IMR-90 (cell line): ENCODE data around the gene TP53AIP1. TPM values are rescaled to one million over a fixed set of nuclear protein-coding genes. Genes with fewer than 3 reads are reported as not detected.

Source experiments
- ATAC-seq: fragments of 200-7000 bp; cut with Tn5 transposase; 2 replicates; pipeline ENCODE4 v1.9.1; 2020; ENCODE audit warnings: low read depth, mild to moderate bottlenecking, moderate library complexity
- BruUV-seq: library from RNA; stranded (reverse); fragments of 400-500 nt; replicated peaks from 2 replicates; lab custom pipeline; 2021; lab: Mats Ljungman, UMichigan
- CTCF ChIA-PET: fragments of 300-600 bp; formaldehyde crosslinking; extraction: SDS; loops from one replicate; lab custom pipeline; 2021; ENCODE audit warnings: antibody characterized with exemption; lab: Yijun Ruan, JAX
- POLR2A ChIA-PET: fragments of 300-600 bp; sonication (Branson Sonifier 250); formaldehyde crosslinking; loops from one replicate; lab custom pipeline; 2022; ENCODE audit warnings: antibody characterized with exemption; ENCODE audit not compliant: unreplicated experiment; lab: Charles Lee
- DNase-seq: peaks from one replicate; pipeline ENCODE4 v3.0.0; 2013
- H2AFZ ChIP-seq: replicated peaks from 2 replicates; pipeline ENCODE3; 2013; ENCODE audit warnings: low read length, mild to moderate bottlenecking; ENCODE audit not compliant: poor library complexity
- H2AK5ac ChIP-seq: 2 replicates; pipeline ENCODE4 v1.6.1; 2013; ENCODE audit warnings: low read depth, low read length, inconsistent platforms
- H2AK9ac ChIP-seq: replicated peaks from 2 replicates; pipeline ENCODE3; 2013; ENCODE audit warnings: mild to moderate bottlenecking, low read depth, low read length, moderate library complexity; ENCODE audit not compliant: poor library complexity
- H2BK120ac ChIP-seq: 2 replicates; pipeline ENCODE4 v1.6.1; 2013; ENCODE audit warnings: low read depth, low read length, inconsistent platforms
- H2BK15ac ChIP-seq: 3 replicates; pipeline ENCODE4 v1.6.1; 2013; ENCODE audit warnings: low read depth, low read length, inconsistent platforms
- H2BK20ac ChIP-seq: 2 replicates; pipeline ENCODE4 v1.6.1; 2013; ENCODE audit warnings: low read depth, mild to moderate bottlenecking, inconsistent platforms, low read length, moderate library complexity
- H2BK5ac ChIP-seq: 2 replicates; pipeline ENCODE4 v1.6.1; 2013; ENCODE audit warnings: mild to moderate bottlenecking, low read depth, low read length, inconsistent platforms; ENCODE audit not compliant: poor library complexity, severe bottlenecking
- H3K14ac ChIP-seq: replicated peaks from 2 replicates; pipeline ENCODE4 v1.6.1; 2013; ENCODE audit warnings: low read depth, low read length, inconsistent platforms
- H3K18ac ChIP-seq: 2 replicates; pipeline ENCODE4 v1.6.1; 2013; ENCODE audit warnings: low read depth, low read length, control low read depth
- H3K23ac ChIP-seq: 2 replicates; pipeline ENCODE4 v1.6.1; 2013; ENCODE audit warnings: low read depth, low read length, inconsistent platforms
- H3K27ac ChIP-seq: 2 replicates; pipeline ENCODE4 v1.5.1; 2013; ENCODE audit warnings: mild to moderate bottlenecking, control low read depth, low read length; ENCODE audit not compliant: insufficient read depth
- H3K27me3 ChIP-seq: 2 replicates; pipeline ENCODE4 v1.6.1; 2013; ENCODE audit warnings: low read length; ENCODE audit not compliant: control insufficient read depth, insufficient read depth
- H3K36me3 ChIP-seq: 2 replicates; pipeline ENCODE4 v1.6.1; 2013; ENCODE audit warnings: low read length, mixed read lengths; ENCODE audit not compliant: control insufficient read depth, insufficient read depth
- H3K4ac ChIP-seq: 2 replicates; pipeline ENCODE4 v1.6.1; 2013; ENCODE audit warnings: low read depth, low read length, inconsistent platforms
- H3K4me1 ChIP-seq: 2 replicates; pipeline ENCODE4 v1.6.1; 2013; ENCODE audit warnings: low read length, mixed read lengths; ENCODE audit not compliant: control insufficient read depth, insufficient read depth
- H3K4me2 ChIP-seq: 2 replicates; pipeline ENCODE4 v1.6.1; 2013; ENCODE audit warnings: low read depth, mild to moderate bottlenecking, control low read depth, low read length, moderate library complexity
- H3K4me3 ChIP-seq: 2 replicates; pipeline ENCODE4 v1.5.1; 2013; ENCODE audit warnings: low read depth, mild to moderate bottlenecking, control low read depth, low read length, moderate library complexity; ENCODE audit not compliant: insufficient read depth
- H3K56ac ChIP-seq: 2 replicates; pipeline ENCODE4 v1.6.1; 2013; ENCODE audit warnings: low read length, inconsistent platforms; ENCODE audit not compliant: insufficient read depth; ENCODE audit errors: extremely low read depth
- H3K79me1 ChIP-seq, 2 experiments: 2 replicates each; pipeline ENCODE4 v1.6.1; 2013; ENCODE audit warnings: low read length in 2 of 2, inconsistent platforms in 1 of 2, low read depth in 1 of 2
- H3K9ac ChIP-seq: 2 replicates; pipeline ENCODE4 v1.6.1; 2013; ENCODE audit warnings: low read depth, low read length, control low read depth
- H3K9me1 ChIP-seq: 2 replicates; pipeline ENCODE4 v1.6.1; 2013; ENCODE audit warnings: low read length, inconsistent platforms; ENCODE audit not compliant: insufficient read depth
- H3K9me3 ChIP-seq: 2 replicates; pipeline ENCODE4 v1.6.1; 2013; ENCODE audit warnings: low read length; ENCODE audit not compliant: control insufficient read depth, insufficient read depth
- H4K20me1 ChIP-seq: 2 replicates; pipeline ENCODE4 v1.6.1; 2013; ENCODE audit warnings: low read length, inconsistent platforms; ENCODE audit not compliant: insufficient read depth
- H4K5ac ChIP-seq: 2 replicates; pipeline ENCODE4 v1.6.1; 2013; ENCODE audit warnings: mild to moderate bottlenecking, low read depth, low read length, control low read depth
- H4K8ac ChIP-seq, 2 experiments: 2 replicates each; pipeline ENCODE4 v1.6.1; 2013; ENCODE audit warnings: low read depth in 2 of 2, low read length in 2 of 2, control low read depth in 1 of 2, inconsistent platforms in 1 of 2
- H4K91ac ChIP-seq: 2 replicates; pipeline ENCODE4 v1.6.1; 2013; ENCODE audit warnings: low read depth, low read length, inconsistent platforms; ENCODE audit not compliant: insufficient read depth
- BHLHE40 ChIP-seq: fragments of 150-350 bp; IDR thresholded peaks from 2 replicates; pipeline ENCODE4 v1.6.1; 2016; ENCODE audit warnings: mild to moderate bottlenecking, low read depth, low read length
- CEBPB ChIP-seq: IDR thresholded peaks from 2 replicates; pipeline ENCODE4 v1.6.1; 2012; ENCODE audit warnings: low read depth, low read length, improper control_type of control experiment
- CTCF ChIP-seq: conservative IDR thresholded peaks from 2 replicates; pipeline ENCODE4 v1.5.1; 2012; ENCODE audit warnings: mild to moderate bottlenecking, low read depth, low read length, improper control_type of control experiment
- ELK1 ChIP-seq: fragments of 150-350 bp; IDR thresholded peaks from 2 replicates; pipeline ENCODE4 v1.6.1; 2016; ENCODE audit warnings: low read depth, mild to moderate bottlenecking, low read length, moderate library complexity, borderline replicate concordance
- FOS ChIP-seq: fragments of 150-350 bp; IDR thresholded peaks from 2 replicates; pipeline ENCODE4 v1.6.1; 2016; ENCODE audit warnings: low read depth, low read length
- WGBS, 2 experiments: methylation state at CpG; one replicate each; pipeline versions ENCODE4 v1.1.5 to v1.1.7; 2013; ENCODE audit warnings: missing lambda C conversion rate in 2 of 2; ENCODE audit not compliant: insufficient read length in 1 of 2; ENCODE audit errors: extremely low coverage in 2 of 2; 5-methylcytosine and 5-hydroxymethylcytosine counted together
- dilution Hi-C: fragments of 300-500 bp; cut with HindIII; formaldehyde crosslinking; loops from one replicate; pipeline ENCODE4 v1.14.3; 2018; ENCODE audit warnings: low sequenced_read_pairs; ENCODE audit not compliant: unreplicated experiment
- in situ Hi-C: fragments of 300-500 bp; cut with MboI; formaldehyde crosslinking; loops from 3 replicates; pipeline ENCODE4 v1.14.3; 2019; ENCODE audit warnings: low sequenced_read_pairs, inconsistent platforms, mixed read lengths
- intact Hi-C: fragments of 100-400 bp; cut with micrococcal nuclease; formaldehyde crosslinking; loops from 2 replicates; pipeline ENCODE4 v1.10.0; 2022
- polyA plus RNA-seq, 3 experiments: library from polyadenylated mRNA; depleted of rRNA; stranded (reverse); fragments of >200 nt; gene quantifications; 2 replicates each; pipeline ENCODE4 v1.2.3, GENCODE V29; 2012; ENCODE audit warnings: low replicate concordance in 1 of 3
- total RNA-seq: library from RNA; depleted of rRNA; stranded (reverse); fragments of >200 nt; gene quantifications from 2 replicates; pipeline ENCODE4 v1.2.3, GENCODE V29; 2012

TP53AIP1 gene
- total and polyA plus RNA-seq, 2 of the 4 experiments (the other 2 are of a cell fraction): not detected

- H3K56ac ChIP-seq: no peak overlapping the region
- H3K27me3 ChIP-seq: peaks cover 2% of the 10 kb centered on the region; the same call in 1 of the 2 replicates
- H4K5ac ChIP-seq: no peak overlapping the region
- H3K4me2 ChIP-seq: no peak overlapping the region
- no peak overlapping the region for H3K14ac ChIP-seq
- ATAC-seq (no peak), DNase-seq (peak; percentile 20)
- ChIA-PET CTCF (interaction anchor here (1.2 kb wide), 1 partner anchor 806 kb away, joined by 3 read pairs; no protein-coding TSS in a partner anchor), POLR2A (no interaction called here)
- no peak overlapping the region for H3K27ac ChIP-seq
- BruUV-seq: no TSS peak
- H2BK20ac ChIP-seq: no peak overlapping the region
- 100% methylated on average over 2 of the region's 3 CpGs; no CpG with 5 or more reads in 1 of the 2 experiments for WGBS, 2 experiments
- no peak overlapping the region for H2BK5ac ChIP-seq
- dilution Hi-C loops: no loop called here
- H3K79me1 ChIP-seq: no peaks in the 10 kb centered on the region
- in situ Hi-C loops: loop anchor here (25.0 kb wide), 2 partner anchors 802 to 927 kb away; no protein-coding TSS in a partner anchor
- no peak overlapping the region for H3K23ac ChIP-seq
- H4K91ac ChIP-seq: no peak overlapping the region
- TF ChIP-seq BHLHE40 (no peak), CTCF (no peak), ELK1 (no peak), CEBPB (0 out of 2 replicates have a peak, but pooled peaks have one; percentile 10), FOS (no peak)
- no peak overlapping the region for H2BK120ac ChIP-seq
- H4K20me1 ChIP-seq: no peaks in the 10 kb centered on the region
- H3K9me1 ChIP-seq: no peaks in the 10 kb centered on the region
- intact Hi-C loops: no loop called here
- H3K4ac ChIP-seq: no peak overlapping the region
- no peak overlapping the region for H3K9ac ChIP-seq
- no peak overlapping the region for H3K18ac ChIP-seq
- H3K36me3 ChIP-seq: peaks cover 1% of the 10 kb centered on the region
- H2AFZ ChIP-seq: no peak overlapping the region
- no peak overlapping the region for H2AK9ac ChIP-seq
- H2BK15ac ChIP-seq: no peak overlapping the region
- H3K4me1 ChIP-seq: no peaks in the 10 kb centered on the region
- no peak overlapping the region for H4K8ac ChIP-seq
- H3K9me3 ChIP-seq: no peaks in the 10 kb centered on the region
- H2AK5ac ChIP-seq: no peak overlapping the region
- no peak overlapping the region for H3K4me3 ChIP-seq
These were observed 21.2 kb upstream of the TP53AIP1 start for GRCh38 chr11:128963744-128964325.
